ENCODE data around the gene NUMBL.

Gene NUMBL

DNA sequence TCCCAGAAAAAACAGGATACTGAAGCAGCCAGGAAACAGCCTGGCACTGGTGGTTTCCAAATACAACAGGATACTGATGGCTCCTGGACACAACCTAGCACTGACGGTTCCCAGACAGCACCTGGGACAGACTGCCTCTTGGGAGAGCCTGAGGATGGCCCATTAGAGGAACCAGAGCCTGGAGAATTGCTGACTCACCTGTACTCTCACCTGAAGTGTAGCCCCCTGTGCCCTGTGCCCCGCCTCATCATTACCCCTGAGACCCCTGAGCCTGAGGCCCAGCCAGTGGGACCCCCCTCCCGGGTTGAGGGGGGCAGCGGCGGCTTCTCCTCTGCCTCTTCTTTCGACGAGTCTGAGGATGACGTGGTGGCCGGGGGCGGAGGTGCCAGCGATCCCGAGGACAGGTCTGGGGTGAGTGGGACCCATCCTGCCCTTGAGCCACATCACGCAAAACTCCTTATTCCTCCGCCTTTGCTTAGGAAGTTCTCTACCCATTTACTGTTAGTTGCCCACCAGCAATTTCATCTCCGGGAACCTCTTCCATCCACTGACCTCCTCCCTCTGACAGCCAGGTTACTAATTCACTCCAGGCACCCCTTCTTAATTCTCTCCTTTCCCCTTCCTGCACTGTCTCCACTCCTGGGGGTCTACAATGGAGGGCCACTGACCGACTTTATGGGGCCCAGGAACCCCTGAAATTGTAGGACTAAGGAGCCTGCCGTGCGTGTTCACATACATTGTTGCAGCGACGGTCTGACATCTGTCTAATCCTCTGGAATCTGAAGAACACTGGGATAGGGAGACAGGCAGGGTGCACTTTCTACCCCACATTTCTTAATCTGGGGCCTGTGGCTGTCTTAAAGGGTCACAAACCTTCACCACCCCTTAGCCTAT lies 27.7 kb upstream of the NUMBL start:
- no peak for TF ChIP-seq SIN3A (IDR thresholded peaks at IDR 0.05; ENCODE audit: borderline replicate concordance, insufficient read depth, low read length)
- TF ChIP-seq POLR2AphosphoS5 (IDR thresholded peaks at IDR 0.05; ENCODE audit: low read depth, low read length): no peak
- TF ChIP-seq TAF1 (IDR thresholded peaks at IDR 0.05; ENCODE audit: borderline replicate concordance, insufficient read depth, low read length): no peak
- TF ChIP-seq FOXP2 (optimal IDR thresholded peaks at IDR 0.05; ENCODE audit: borderline replicate concordance, extremely low read depth, extremely low read length, insufficient read depth): no peak

DNA sequence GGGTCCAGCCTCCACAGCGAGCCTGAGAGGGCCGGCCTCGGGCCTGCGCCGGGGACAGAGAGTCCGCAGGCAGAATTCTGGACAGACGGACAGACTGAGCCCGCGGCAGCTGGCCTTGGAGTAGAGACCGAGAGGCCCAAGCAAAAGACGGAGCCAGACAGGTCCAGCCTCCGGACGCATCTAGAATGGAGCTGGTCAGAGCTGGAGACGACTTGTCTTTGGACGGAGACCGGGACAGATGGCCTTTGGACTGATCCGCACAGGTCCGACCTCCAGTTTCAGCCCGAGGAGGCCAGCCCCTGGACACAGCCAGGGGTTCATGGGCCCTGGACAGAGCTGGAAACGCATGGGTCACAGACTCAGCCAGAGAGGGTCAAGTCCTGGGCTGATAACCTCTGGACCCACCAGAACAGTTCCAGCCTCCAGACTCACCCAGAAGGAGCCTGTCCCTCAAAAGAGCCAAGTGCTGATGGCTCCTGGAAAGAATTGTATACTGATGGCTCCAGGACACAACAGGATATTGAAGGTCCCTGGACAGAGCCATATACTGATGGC lies 27.0 kb upstream of the NUMBL start:
- TF ChIP-seq TAF1 (IDR thresholded peaks at IDR 0.05; ENCODE audit: borderline replicate concordance, insufficient read depth, low read length): no peak

DNA sequence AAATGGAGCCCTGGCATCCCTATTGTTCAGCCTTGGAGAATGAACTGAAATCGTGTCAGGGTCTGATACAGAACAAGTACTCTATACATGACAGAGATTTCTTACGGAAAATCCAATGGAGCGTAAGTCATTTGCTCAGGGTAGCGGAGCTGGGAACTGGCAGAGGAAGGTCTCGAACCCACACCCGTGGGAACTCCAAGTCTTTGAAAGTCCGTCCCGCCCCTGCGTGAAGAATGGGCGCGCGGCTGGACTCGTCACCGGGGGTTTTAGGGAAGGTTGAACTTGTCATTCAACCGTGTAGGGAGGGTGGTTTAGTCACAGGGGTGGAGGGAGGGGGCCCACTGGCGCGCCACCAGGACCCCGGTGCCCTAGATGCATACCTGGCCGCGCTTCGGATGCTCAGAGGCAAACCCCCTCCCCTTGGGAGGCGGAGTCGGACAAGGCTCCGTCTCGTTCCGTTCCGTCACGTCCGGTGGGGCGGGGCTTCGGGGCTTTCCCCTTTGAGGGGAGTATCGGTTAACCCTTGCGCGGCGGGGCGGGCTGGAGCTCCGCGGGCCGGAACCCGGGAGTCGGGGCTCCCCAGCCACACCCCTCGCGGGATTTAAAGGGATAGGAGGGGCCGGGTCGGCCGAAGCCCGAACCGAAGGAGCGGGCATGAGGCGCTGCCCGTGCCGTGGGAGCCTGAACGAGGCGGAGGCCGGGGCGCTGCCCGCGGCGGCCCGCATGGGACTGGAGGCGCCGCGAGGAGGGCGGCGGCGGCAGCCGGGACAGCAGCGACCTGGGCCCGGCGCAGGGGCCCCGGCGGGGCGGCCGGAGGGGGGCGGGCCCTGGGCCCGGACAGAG lies 26.3 kb upstream of the NUMBL start, which contains the start of the genes COQ8B and ITPKC:
Gene COQ8B, minus strand, starts transcription at position 405 of the 843 bp plus-strand sequence. CDS start 2,254 bp downstream, outside the sequence.
Gene ITPKC, plus strand, starts transcription at position 631 of the 843 bp plus-strand sequence. Its CDS starts 24 bp downstream, at position 655.
- TF ChIP-seq TAF1 (IDR thresholded peaks at IDR 0.05; ENCODE audit: borderline replicate concordance, insufficient read depth, low read length) (peak; percentile 30; the same call in 1 of the 2 replicates), SIN3A (IDR thresholded peaks at IDR 0.05; ENCODE audit: borderline replicate concordance, insufficient read depth, low read length) (peak; percentile 97), POLR2AphosphoS5 (IDR thresholded peaks at IDR 0.05; ENCODE audit: low read depth, low read length) (peak; percentile 33; the same call in 1 of the 2 replicates), FOXP2 (optimal IDR thresholded peaks at IDR 0.05; ENCODE audit: borderline replicate concordance, extremely low read depth, extremely low read length, insufficient read depth) (no peak)

DNA sequence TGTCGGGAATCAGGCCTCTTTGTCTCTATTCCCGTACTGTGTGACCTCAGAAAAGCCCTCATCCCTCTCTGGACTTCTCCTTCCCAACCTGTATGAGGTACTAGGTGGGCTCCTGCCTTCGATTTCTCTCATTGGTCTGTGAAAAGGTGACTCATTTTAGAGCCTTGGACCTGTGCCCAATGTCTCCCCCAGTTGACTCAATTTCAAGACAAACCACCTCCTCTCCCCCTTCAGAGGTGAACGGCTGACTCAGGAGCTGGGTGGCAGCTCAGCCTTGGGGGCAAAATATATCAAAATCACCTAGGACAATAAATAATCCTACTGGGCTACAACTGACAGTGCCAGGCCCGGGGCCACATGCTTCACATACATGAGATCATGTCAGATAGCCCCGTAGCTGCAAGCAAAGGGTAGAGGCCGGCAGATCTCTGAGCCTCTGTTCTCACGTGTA lies 25.6 kb upstream of the NUMBL start:
- TF ChIP-seq POLR2AphosphoS5 (IDR thresholded peaks at IDR 0.05; ENCODE audit: low read depth, low read length) (no peak), FOXP2 (optimal IDR thresholded peaks at IDR 0.05; ENCODE audit: borderline replicate concordance, extremely low read depth, extremely low read length, insufficient read depth) (no peak), SIN3A (IDR thresholded peaks at IDR 0.05; ENCODE audit: borderline replicate concordance, insufficient read depth, low read length) (no peak), TAF1 (IDR thresholded peaks at IDR 0.05; ENCODE audit: borderline replicate concordance, insufficient read depth, low read length) (no peak)
- TF ChIP-seq, protein P1, sequence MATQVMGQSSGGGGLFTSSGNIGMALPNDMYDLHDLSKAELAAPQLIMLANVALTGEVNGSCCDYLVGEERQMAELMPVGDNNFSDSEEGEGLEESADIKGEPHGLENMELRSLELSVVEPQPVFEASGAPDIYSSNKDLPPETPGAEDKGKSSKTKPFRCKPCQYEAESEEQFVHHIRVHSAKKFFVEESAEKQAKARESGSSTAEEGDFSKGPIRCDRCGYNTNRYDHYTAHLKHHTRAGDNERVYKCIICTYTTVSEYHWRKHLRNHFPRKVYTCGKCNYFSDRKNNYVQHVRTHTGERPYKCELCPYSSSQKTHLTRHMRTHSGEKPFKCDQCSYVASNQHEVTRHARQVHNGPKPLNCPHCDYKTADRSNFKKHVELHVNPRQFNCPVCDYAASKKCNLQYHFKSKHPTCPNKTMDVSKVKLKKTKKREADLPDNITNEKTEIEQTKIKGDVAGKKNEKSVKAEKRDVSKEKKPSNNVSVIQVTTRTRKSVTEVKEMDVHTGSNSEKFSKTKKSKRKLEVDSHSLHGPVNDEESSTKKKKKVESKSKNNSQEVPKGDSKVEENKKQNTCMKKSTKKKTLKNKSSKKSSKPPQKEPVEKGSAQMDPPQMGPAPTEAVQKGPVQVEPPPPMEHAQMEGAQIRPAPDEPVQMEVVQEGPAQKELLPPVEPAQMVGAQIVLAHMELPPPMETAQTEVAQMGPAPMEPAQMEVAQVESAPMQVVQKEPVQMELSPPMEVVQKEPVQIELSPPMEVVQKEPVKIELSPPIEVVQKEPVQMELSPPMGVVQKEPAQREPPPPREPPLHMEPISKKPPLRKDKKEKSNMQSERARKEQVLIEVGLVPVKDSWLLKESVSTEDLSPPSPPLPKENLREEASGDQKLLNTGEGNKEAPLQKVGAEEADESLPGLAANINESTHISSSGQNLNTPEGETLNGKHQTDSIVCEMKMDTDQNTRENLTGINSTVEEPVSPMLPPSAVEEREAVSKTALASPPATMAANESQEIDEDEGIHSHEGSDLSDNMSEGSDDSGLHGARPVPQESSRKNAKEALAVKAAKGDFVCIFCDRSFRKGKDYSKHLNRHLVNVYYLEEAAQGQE (IDR thresholded peaks at IDR 0.05; ENCODE audit: insufficient read depth in 1 of 2, low read depth in 2 of 2, low read length in 2 of 2): no peak

DNA sequence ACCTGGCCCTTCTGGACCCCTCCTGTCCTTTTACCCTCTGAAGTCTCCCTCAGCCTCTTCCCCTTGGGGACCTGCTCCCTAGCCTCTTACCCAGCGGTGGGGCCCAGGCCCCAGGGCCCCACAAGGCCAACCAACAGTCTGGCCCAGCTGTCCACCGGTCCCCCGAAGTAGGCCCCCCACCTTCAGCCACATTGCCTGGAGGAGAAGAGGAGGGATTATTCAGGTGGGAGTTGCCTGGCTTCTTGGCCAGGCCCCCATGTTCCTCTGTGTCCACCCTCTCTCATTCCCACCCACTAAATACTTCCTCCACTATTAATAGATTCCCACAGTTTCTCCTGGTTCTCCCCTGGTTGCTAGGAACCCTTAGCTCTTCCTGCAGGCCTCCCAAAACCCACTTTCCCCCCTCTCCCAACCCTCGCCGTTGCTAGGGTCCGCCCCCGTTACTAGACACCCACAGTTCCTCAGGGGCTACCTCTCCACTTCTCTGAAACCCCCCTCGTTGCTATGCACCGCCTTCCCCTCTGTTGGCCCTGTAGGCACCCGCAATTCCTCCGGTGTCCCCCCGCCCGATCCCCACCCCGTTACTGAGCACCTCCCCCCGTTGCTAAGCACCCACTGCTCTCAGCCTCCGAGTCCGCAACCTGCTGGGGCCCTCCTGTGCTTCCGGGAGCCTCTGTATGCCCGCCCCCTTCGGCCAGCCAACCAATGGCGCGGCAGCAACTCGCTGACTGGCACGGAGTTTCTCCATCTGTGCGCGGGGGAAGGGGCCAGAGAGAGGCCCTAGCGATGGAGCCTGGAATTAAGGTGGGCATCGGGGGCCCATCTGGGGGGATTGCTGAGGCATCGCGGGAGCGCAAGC lies 24.2 kb upstream of the NUMBL start:
- no peak for TF ChIP-seq POLR2AphosphoS5 (IDR thresholded peaks at IDR 0.05; ENCODE audit: low read depth, low read length)
- TF ChIP-seq, protein P1 (IDR thresholded peaks at IDR 0.05; ENCODE audit: insufficient read depth in 1 of 2, low read depth in 2 of 2, low read length in 2 of 2): no peak
- TF ChIP-seq FOXP2 (optimal IDR thresholded peaks at IDR 0.05; ENCODE audit: borderline replicate concordance, extremely low read depth, extremely low read length, insufficient read depth): no peak
- no peak for TF ChIP-seq SIN3A (IDR thresholded peaks at IDR 0.05; ENCODE audit: borderline replicate concordance, insufficient read depth, low read length)
- no peak for TF ChIP-seq TAF1 (IDR thresholded peaks at IDR 0.05; ENCODE audit: borderline replicate concordance, insufficient read depth, low read length)

DNA sequence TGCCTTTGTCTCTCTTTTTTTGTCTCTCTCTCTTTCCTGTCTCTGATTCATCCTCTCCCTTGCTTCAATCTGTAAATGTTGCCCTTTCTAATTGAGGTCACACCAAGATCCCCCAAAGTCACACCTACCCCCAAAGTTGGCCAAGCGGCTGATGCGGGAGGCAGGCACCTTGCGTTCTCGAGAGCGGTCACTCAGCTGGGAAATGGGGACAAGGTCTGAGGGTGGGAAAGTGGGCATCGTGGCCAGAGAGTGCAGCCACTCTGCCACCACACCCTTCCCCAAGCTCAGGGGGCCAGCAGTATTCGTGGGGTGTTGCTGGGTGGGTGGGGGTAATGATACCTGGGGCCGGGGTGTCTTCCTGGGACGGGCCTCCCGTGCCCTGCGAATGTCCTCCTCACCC lies 23.5 kb upstream of the NUMBL start:
- TF ChIP-seq, protein P1 (IDR thresholded peaks at IDR 0.05; ENCODE audit: insufficient read depth in 1 of 2, low read depth in 2 of 2, low read length in 2 of 2): no peak
- TF ChIP-seq FOXP2 (optimal IDR thresholded peaks at IDR 0.05; ENCODE audit: borderline replicate concordance, extremely low read depth, extremely low read length, insufficient read depth): no peak
- no peak for TF ChIP-seq POLR2AphosphoS5 (IDR thresholded peaks at IDR 0.05; ENCODE audit: low read depth, low read length)
- TF ChIP-seq TAF1 (IDR thresholded peaks at IDR 0.05; ENCODE audit: borderline replicate concordance, insufficient read depth, low read length): no peak
- TF ChIP-seq SIN3A (IDR thresholded peaks at IDR 0.05; ENCODE audit: borderline replicate concordance, insufficient read depth, low read length): no peak
